LNCaP clone FGC (cell line): ENCODE results near the gene BNC2.

Experiments
- DNase-seq: peaks from one replicate; pipeline ENCODE4 v3.0.0-alpha.2; 2011; ENCODE audit warnings: low read depth
- H3K4me3 ChIP-seq: 2 replicates; pipeline ENCODE4 v1.5.1; 2011; ENCODE audit warnings: mild to moderate bottlenecking, low read depth, low read length, control low read depth
- TF ChIP-seq, protein P1 (sequence below): IDR thresholded peaks from 2 replicates; pipeline ENCODE4 v1.5.1; 2012; ENCODE audit warnings: mild to moderate bottlenecking; ENCODE audit not compliant: control insufficient read depth, insufficient read depth; ENCODE audit errors: extremely low read depth

BNC2 gene

DNA sequence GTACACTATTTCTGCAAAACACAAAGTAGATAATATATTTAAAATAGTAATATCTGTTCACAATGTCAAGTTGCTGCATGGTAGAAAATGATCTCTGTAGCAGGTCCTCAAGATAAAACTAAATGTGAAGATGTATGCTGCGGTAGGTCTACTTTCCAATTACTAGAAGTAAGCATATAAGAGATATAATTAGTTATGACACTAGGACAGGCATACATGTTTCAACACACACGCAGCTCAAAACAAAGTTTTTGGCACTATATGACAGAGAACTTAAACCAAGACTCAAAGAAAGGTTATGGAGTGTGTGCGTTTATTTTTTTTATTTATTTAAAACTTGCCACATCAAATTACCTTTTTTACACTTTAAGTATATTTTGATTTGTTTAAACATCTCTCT lies 23.5 kb downstream of the BNC2 start:
- TF ChIP-seq, protein P1, sequence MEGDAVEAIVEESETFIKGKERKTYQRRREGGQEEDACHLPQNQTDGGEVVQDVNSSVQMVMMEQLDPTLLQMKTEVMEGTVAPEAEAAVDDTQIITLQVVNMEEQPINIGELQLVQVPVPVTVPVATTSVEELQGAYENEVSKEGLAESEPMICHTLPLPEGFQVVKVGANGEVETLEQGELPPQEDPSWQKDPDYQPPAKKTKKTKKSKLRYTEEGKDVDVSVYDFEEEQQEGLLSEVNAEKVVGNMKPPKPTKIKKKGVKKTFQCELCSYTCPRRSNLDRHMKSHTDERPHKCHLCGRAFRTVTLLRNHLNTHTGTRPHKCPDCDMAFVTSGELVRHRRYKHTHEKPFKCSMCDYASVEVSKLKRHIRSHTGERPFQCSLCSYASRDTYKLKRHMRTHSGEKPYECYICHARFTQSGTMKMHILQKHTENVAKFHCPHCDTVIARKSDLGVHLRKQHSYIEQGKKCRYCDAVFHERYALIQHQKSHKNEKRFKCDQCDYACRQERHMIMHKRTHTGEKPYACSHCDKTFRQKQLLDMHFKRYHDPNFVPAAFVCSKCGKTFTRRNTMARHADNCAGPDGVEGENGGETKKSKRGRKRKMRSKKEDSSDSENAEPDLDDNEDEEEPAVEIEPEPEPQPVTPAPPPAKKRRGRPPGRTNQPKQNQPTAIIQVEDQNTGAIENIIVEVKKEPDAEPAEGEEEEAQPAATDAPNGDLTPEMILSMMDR: no peak
- DNase-seq: no peak
- H3K4me3 ChIP-seq: no peak overlapping the region

DNA sequence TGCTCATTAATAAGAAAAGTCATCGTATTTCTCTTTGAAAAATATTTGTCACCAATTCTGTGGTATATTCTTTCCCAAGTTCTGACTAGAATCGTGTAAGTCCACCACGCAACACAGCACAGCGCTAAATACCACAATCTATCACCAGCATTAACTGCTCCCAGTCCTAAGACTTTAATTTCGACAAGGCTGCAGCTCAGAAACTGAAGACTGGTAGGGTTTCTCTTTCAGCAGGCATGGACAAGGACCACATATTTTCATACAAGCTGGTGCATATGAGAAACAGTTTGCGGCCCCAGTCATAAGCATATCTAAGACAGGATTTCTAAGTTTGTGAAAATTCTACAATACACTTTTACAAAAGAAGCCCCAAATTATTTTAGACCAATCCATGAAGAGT lies 24.1 kb downstream of the BNC2 start:
- H3K4me3 ChIP-seq: no peak overlapping the region
- TF ChIP-seq, protein P1: no peak
- no peak for DNase-seq

DNA sequence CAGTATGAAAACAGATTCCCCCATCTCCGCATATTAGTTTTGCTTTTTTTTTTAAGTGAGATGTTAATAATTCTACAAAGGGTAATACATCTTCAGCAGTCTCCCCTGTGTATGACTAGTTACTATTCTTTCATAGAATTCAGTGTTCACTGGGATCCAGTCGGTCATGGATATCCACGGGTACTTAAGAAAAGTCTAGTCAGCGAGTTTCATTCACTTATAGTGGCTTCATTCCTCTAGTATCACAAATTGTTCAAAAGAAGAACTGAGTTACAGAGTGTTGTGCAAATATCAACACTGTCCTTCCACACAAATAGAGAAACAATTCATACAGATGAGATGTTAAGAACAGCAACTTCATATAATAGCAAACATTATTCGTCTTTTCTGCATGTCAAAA lies 35.7 kb downstream of the BNC2 start:
- DNase-seq: no peak
- TF ChIP-seq, protein P1: no peak

DNA sequence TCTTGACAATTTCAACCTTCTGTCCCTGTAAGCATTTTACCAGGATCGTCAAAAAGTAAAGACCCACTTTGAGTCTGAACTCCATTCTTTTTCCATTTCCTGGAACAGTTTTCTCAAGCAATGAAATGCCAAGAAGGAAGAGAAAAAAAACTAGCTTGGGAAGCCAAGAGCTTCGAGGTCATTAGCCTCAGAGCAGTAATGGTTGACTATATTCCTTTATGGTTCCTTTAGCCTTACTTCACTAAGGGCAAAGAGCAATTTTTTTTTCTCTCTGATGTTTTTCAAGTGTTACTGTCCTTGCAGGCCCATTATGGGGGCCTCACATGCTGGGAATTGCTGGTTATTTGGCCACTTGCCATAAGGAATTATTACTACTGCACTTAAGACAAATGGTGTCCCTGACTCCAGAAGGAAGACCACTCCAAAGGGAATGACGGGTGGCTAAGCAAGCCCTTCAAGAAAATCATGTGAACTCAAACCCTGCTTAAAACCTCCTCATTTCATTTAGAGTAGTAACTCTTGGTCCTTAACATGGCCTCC lies 37.1 kb downstream of the BNC2 start:
- H3K4me3 ChIP-seq: no peak overlapping the region
- DNase-seq: no peak
- TF ChIP-seq, protein P1: no peak

More for the DNA sequence above, 35.7 kb downstream of the BNC2 start:
- no peak overlapping the region for H3K4me3 ChIP-seq

DNA sequence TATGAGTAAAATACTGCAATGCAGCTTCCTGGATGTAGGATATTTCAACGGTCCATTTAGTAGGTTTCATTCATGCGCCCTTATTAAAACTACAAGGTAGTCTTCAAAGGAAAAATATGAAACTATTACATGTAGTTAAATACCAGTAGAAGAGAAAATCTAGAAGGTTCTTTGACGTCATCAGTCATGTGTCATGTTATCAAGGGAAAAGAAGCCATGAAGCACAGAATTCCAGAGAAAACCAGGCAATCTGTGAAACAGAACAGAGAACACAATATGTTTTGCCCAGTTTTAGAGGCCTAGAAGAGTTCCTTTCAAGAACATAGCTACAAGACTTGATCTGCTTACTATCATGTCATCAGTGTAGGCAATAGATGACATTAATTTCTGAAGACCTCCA lies 38.4 kb downstream of the BNC2 start:
- TF ChIP-seq, protein P1: no peak
- no peak overlapping the region for H3K4me3 ChIP-seq
- no peak for DNase-seq

DNA sequence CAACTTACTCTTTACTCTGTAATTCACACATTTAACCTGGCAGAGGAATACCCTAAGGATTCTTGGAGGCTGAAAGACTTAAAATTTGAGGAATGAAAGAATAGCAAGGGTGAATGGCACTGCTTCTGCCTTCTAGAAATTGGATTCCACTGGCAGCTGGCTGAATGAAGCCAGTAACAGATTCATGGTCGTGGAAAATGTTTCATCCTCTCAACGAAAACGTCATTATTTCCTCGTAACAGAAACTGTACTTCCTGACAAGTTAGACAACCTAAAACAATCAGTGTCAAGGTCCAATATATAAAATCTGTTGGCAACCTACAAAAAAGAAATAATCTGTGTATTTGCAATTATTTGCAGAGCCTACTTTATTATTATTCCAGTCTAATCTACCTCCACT lies 39.7 kb downstream of the BNC2 start:
- H3K4me3 ChIP-seq: no peak overlapping the region
- no peak for DNase-seq
- TF ChIP-seq, protein P1: no peak
